ENCODE measurements around the gene PRR36.

PRR36 gene

DNA sequence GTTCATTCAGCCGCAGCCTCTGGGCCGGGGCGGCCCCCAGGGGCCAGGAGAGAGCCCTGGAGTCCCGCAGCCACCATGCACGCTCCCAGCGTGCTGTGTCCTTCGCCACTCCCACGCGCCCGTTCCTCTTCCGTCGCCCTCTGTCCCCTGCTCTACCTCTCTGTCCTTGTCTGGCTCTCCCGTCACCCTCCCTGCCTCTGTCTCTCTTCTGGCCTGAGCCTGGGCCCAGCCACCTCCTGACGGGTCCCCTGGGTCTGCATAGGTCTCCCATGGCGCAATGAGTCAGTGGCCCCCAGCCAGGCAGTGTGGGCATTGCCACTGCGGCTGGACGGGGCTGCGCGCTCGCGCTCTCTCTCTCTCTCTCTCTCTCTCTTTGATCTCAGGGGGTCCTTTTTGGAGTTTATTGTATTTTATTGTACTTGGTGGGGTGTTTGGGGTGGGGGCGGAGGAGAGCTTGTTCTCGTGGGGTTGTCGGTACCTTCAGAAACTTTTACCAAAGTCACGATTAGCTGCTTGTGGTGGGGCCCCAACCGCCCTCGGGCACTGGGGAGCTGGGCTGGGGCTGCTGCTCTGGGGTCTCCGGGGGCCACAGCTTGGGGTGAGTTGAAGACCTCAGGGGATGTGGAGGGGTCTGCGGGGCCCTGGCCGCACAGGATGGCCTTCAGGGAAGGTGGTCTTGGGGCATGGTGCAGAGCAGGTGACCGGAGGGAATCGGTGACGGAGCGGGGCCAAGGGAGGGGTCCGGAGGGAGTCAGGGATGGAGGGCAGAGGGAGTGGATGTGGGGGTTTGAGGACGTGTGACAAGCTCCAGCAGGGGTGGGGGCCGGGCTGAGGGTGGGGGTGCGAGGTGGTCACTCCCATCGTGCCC lies 38.7 kb upstream of the PRR36 start:
- no peak for DNase-seq

DNA sequence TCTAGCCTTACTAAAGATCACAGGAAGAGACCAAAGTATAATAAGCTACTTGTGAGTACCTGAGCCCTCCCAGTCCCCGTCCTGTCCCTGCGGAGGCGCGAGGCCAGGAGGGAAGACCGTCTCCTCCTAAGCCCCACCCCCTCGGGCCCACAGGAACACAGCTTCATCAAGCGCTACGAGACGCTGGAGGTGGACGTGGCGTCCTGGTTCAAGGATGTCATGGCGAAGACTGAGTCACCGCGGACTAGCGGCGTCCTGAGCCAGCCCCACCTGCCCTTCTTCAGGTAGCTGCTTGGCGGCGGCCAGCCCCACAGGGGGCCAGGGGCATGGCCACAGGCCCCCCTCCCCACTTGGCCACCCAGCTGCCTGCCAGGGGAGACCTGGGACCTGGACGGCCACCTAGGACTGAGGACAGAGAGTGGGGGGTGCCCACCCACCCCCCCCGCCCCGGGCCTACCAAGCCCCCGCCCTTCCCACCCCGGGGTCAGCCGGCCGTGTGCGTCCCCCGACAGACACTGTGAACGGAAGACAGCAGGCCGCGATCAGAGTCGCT lies 38.0 kb upstream of the PRR36 start:
- no peak for DNase-seq

DNA sequence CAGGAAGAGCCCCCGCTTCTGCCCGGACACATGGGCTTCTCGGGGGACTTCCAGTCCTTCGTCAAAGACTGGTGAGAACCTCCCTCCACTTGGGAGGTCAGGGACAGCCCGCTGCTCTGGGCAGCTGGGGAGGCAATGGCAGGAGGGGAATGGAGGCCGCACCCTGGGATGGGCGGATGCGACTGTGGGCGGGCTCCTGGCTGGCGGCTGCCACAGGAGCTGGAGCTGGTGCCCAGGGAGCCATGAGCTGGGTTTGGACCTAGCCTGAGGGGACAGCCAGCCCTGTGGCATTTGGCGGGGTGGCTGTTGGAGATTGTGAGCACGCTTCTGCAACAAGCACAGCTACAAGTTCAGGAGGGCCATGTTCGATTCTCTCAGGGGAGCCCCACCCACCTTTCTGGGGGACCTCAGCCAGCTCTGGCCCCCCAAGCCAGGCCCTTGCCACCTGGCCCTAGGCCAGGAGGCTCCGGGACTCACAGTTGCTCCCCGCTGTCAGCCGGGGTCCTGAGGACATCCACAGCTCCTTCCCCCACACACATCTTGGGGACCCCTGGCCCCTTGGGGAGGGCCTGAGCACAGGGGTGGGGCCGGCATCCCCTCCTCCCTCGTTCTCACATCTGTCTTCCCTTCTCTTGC lies 37.4 kb upstream of the PRR36 start:
- no peak for DNase-seq

DNA sequence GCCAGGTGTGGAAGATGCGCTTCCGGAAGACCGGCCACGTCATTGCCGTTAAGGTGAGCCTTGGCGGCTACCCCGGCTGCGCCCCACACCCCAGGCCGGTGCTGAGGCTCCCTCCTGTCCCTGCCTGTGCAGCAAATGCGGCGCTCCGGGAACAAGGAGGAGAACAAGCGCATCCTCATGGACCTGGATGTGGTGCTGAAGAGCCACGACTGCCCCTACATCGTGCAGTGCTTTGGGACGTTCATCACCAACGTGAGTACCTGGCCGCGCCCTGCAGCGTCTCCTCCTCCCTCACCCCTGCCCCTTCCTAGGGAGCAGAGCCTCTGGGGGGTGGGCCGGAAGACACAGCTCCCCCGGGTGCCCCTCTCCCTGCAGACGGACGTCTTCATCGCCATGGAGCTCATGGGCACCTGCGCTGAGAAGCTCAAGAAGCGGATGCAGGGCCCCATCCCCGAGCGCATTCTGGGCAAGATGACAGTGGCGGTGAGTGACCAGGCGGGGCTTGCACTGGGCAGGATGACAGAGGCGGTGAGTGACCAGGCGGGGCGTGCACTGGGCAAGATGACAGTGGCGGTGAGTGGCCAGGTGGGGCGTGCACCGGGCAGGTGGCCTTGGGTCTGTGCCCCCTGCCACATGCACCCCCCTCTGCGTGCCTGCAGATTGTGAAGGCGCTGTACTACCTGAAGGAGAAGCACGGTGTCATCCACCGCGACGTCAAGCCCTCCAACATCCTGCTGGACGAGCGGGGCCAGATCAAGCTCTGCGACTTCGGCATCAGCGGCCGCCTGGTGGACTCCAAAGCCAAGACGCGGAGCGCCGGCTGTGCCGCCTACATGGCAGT lies 36.4 kb upstream of the PRR36 start:
- DNase-seq: no peak

DNA sequence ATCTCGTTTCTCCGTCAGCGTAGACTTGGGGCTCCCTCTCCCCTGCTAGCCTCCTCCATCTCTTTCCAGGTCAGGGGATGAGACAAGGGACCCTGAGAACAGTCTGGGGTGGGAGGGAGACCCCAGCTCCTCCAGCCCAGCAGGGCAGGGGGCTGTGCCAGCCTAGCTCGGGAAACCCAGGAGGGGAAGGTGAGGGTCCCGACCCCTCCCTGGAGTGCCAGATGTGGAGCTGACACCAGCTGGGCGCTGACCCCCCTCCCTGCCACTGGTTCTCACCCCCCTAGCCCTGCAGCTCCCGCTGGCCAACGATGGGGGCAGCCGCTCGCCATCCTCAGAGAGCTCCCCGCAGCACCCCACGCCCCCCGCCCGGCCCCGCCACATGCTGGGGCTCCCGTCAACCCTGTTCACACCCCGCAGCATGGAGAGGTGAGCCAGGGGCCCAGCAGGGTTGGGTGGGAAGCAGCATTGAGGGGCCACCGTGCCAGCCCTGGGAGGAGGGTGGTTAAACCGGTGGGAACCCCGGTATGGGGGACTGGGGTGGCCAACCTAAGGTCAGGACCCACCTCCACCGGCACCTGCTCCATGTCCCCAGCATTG lies 35.4 kb upstream of the PRR36 start:
- DNase-seq: no peak

DNA sequence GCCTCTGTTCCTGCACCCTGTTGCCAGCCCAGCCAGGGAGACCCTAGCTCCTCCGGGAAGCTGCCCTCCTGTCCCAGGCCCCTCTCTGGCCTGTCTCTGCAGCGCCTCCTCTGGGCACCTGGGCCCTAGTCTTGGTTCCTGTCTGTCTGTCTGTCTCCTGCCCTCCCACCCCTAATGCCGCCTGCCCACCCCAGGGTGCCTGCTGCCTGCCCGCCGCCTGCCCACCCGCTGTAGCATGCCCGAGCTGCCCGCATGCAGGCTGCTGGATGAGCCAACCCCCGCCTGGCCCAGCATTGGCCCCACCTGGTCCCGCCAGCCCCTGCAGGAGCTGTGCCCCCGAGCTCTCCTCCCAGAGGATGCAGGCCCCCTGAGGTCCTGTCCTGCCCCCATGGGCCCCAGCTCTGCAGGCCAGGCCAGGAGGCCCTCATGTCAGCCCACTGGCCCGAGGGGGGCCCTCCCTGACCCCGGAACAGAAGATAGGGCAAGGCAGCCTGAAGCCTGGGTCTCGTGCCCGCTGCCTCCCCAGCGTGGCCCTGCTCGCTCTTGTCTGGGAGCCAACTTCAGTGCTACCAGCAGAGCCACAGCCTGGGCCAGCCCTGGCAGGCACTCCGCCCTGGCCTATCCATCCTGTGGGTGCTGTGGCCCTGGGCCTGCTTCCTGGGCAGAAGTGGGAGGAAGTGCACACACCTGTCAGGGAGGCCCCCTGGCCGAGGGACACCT lies 34.7 kb upstream of the PRR36 start:
- DNase-seq: no peak

DNA sequence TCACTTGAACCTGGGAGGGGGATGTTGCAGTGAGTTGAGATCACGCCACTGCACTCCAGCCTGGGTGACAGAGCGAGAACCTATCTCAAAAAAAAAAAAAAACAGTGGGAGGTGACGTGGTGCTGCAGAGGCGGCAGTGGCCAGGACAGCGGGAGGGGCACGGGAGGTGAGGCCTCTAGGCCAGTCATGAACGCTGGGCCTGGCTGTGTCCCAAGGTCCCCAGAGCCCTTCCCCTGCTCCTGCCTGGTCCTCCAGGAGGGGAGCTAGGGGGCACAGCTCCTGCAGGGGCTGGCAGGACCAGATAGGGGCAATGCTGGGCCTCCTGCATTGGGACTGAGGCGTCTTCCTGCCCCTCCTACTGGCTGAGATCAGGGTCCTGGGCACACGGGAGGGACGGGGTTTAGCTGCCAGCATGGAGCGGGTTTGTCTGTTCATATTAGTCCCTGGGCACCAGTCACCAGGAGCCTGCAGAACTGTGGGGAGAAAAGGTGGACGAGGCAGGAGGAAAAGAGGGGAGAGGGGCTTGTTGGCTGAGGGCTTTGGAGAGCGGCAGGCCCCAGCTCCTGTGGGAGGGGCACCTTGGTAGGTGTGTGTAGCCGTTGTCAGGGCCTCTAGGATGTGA lies 34.0 kb upstream of the PRR36 start:
- DNase-seq: no peak

DNA sequence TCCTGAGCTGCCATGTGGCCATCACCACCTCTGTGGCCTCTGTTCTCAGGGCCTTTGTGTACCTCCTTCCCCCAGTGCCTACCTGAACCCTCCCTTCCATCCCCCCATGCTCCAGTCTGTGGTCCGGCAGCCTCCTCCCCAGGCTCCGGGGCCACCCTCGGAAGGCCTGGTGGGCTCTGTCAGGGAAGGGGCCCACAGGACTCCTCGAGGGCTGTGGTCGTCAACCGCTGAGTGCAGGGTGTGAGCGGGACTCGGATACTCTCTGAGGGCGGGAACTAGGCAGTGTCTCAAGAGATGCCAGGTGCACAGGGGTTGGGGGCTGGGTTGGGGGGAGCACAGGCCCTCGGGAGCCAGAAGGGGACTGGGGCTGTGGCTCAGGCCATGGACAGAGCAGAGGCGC lies 33.4 kb upstream of the PRR36 start:
- no peak for DNase-seq

DNA sequence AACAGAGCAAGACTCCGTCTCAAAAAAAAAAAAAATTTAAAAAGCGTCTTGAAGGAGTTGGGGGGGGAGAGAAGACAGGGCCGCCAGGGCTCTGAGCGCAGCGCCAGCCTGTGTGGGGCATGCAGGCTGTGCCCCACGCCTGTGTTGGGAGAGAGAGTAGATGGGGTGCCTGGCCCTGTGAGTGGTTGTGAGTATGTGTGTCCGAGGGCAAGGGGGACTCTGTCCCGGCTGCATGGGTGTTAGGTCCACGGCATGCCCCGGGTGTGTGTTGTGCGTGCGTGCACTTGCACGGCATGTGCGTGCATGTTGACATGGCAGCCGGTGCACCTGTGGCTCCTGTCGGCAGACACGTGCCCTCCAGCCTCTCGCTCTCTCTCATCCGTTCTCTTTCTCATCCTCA lies 32.9 kb upstream of the PRR36 start:
- DNase-seq: no peak

DNA sequence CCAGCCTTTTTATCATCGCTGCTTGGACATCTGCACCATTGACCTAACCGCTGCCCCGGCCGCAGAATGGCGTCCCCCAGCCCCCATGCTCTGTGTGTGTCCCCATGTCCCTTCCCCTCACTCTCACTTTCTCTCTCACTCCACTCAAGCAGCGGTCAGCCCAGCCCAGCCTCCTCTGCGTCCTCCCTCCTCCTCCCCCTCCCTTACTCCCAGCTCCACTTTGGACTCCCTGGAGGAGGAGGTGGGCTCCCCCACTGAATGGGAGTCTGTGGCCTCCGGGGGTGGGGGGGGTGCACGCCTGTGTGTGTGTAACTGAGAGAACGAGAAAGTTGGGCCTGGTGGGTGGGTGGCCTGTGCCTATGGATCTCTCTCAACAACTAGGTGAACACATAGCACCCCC lies 31.7 kb upstream of the PRR36 start:
- no peak for DNase-seq

DNA sequence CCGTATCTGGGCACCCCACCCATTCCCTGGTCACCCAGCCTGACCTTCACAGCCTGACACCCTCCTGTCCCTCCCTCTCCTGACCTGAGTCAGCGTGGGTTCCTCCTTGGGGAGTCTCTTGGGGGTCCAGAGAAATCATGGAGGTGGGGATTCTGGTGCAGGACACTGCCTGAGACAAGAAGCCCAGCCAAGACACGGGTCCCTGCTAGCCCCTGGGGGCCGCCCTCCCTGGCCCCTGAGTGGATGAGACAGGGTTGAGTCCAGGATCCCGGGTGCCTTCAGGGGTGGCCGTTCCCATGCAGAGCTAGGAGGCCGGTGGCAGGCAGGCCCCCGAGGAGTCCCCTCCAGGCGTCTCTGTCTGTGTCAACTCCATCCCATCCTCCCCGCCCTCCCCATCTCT lies 31.1 kb upstream of the PRR36 start:
- no peak for DNase-seq

DNA sequence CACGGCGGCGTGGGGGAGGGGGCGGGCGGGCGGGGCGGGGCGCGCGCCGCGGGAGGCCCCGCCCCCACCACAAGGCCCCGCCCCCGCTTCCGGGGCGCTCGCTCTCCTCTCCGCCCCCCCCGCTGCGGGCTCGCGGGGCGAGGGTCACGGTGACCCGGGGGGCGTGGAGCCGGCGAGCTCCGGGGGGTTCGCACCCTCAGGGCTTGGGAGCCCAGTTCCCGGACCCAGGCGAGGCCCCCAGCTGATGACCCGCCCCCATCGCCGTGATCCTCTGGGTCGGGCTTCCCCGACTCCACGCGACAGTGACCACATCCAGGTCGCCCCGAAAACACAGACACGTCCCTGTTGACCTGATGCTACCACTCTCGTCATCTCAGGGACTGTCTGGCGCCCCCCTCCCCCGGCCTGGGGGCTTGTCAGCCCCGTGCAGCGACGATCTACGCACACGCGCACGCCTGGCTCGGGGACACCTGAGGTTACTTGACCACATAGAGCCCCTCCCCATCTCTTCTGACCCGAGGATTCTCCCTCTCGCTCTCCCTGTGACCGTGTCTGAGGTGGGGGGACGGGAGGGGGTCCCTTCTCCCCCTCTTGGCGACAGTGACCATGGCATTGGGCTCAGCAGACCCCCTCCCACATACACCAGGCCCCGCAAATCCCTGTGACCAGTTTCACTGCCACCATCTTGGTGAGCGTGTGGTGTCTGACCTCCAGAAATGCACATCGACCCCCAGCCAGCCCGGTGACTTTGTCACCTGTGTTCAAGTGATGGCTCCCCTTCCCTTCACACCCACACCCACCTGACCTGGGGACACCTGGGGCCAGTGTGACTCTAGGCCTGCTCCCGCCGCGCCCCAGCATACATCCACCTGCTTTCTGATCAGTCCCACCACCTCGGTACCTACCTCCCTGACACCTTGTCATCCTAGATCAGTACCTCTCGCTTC lies 30.2 kb upstream of the PRR36 start:
- no peak for DNase-seq

DNA sequence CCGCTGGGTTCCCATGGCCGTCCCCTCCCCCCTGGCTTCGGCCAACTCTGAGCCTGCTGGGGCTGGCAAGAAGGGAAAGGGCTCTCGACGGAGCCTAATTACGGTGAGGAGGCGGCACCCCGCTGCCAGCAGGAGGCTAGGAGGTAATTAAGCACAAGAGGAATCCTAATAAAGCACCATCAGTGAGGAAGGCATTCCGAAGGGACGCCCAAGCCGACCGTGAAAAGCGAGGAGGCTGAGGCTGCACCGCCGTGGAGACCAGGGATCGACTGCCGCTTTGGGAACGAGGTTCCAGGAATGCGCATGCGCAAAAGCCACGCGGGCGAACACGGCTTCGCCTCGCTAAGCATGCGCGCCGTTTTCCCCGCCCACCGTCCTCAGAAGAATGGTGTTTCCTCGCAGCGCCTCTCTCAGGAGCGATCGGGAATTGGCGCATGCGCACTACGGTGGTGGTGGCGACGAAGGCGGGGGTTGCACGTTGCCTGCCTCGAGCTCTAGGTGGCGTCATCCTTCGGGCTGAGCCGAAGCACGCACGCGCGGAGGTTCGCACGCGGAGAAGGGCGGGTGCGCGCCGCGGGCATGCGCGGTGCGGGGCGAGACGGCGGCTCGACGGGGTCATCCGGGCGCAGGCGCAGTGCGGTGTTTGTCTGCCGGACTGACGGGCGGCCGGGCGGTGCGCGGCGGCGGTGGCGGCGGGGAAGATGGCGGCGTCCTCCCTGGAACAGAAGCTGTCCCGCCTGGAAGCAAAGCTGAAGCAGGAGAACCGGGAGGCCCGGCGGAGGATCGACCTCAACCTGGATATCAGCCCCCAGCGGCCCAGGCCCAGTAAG lies 29.3 kb upstream of the PRR36 start, which contains the start of gene MAP2K7:
Gene MAP2K7 (plus strand): TSS at position 634 of the 830 bp plus-strand sequence. CDS start 68 bp downstream, at position 702.
- peak; percentile 99 for DNase-seq

DNA sequence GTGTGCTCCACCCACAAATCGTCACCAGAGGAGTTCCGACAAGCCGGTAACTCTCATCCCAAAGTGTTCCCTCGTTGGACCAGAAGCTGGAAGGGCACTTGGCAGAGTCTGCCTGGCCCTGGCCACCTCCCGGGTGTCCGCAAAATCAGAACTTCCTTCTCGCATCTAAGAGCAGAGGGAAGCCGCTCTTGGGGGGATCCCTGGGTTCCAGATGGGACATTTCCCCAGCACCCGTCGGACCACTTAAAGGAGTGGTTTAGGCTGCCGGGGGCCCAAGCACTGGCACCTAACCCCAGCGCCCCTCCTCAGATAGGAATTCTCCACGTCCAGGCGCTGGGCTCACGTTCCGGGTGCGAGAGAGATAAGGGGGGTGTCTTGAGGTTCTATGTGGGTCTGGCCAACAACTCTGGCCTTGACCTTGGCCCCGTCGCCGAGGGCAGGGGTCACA lies 28.6 kb upstream of the PRR36 start:
- no peak for DNase-seq

DNA sequence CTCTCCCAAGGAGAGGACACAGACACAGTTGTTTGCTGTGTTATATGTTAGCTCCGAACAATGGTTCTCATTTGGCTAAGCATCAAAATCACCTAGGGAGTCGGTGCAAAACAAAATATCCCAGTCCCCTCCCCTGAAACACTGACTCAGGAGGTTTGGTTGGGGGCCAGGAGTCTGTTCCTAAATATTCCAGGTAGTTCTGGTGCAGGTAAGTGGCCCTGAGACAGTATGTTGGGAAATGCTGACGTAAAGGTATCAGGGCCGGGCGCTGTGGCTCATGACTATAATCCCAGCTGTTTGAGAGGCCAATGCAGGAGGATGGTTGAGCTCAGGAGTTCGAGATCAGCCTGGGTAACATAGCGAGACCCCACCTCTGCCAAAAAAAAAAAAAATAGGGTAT lies 27.1 kb upstream of the PRR36 start:
- no peak for DNase-seq

DNA sequence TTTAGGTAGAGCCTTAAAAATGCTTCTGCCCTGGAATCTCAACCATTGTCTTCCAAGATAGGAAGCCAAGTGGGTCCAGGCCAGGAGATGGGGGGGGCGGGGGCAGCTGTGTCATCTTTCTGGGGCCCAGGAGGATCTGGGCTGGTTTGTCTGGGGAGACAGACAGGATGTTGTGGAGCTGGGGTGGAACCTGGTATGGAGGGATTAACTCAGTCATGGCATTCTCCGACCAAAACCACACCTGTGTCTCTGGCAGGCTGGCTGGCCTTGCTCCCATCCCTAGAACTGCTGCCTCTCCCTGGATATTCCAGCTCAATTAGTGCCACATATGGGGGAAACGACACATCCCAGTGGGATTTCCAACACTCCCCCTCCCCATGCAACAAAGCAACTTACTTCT lies 26.7 kb upstream of the PRR36 start:
- DNase-seq: no peak

DNA sequence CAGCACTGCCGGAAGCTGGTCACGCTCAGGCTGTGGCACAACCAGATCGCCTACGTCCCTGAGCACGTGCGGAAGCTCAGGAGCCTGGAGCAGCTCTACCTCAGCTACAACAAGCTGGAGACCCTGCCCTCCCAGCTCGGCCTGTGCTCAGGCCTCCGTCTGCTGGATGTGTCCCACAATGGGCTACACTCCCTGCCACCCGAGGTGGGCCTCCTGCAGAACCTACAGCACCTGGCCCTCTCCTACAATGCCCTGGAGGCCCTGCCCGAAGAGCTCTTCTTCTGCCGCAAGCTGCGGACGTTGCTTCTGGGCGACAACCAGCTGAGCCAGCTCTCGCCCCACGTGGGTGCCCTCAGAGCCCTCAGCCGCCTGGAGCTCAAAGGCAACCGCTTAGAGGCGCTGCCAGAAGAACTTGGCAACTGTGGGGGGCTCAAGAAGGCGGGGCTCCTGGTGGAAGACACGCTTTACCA lies 26.2 kb upstream of the PRR36 start:
- DNase-seq: no peak

DNA sequence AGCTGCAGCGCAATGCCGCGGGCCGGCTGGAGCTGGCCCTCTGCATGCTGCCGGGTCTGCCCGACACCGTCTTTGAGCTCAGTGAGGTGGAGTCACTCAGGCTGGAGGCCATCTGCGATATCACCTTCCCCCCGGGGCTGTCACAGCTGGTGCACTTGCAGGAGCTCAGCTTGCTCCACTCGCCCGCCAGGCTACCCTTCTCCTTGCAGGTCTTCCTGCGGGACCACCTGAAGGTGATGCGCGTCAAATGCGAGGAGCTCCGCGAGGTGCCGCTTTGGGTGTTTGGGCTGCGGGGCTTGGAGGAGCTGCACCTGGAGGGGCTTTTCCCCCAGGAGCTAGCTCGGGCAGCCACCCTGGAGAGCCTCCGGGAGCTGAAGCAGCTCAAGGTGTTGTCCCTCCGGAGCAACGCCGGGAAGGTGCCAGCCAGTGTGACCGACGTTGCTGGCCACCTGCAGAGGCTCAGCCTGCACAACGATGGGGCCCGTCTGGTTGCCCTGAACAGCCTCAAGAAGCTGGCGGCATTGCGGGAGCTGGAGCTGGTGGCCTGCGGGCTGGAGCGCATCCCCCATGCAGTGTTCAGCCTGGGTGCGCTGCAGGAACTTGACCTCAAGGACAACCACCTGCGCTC lies 25.7 kb upstream of the PRR36 start:
- DNase-seq: no peak

DNA sequence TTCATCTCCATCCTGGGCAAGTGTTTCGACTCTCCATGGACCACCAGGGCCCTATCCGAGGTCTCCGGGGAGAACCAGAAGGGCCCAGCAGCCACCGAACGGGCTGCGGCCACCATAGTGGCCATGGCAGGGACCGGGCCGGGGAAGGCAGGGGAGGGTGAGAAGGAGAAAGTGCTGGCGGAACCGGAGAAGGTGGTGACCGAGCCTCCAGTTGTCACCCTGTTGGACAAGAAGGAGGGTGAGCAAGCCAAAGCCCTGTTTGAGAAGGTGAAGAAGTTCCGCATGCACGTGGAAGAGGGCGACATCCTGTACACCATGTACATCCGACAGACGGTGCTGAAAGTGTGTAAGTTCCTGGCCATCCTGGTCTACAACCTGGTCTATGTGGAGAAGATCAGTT lies 24.8 kb upstream of the PRR36 start:
- DNase-seq: no peak

All from fibroblast of skin of abdomen (primary cell).